ENCODE results near the gene COL26A1.
"Not testable (repeated sequence)": the region's sequence is repeated elsewhere in the genome, so short reads cannot be mapped to it uniquely, and the experiment has no call there.

COL26A1 gene

GRCh38 chr7:101433688-101434087 is 71.0 kb downstream of the COL26A1 start:
- TF ChIP-seq POLR2A (IDR thresholded peaks at IDR 0.05; ENCODE audit: low read length) (no peak), GATA1 (IDR thresholded peaks at IDR 0.05; ENCODE audit: low read depth, low read length) (no peak)
- no peak for DNase-seq

- not testable (repeated sequence) for DNase-seq
Observed at GRCh38 chr7:101434155-101434554, 71.5 kb downstream of the COL26A1 start.

- DNase-seq: no peak
- TF ChIP-seq GATA1 (IDR thresholded peaks at IDR 0.05; ENCODE audit: low read depth, low read length) (no peak), POLR2A (IDR thresholded peaks at IDR 0.05; ENCODE audit: low read length) (no peak)
Observed at GRCh38 chr7:101435461-101436220, 73.0 kb downstream of the COL26A1 start.

GRCh38 chr7:101436221-101436735 is 73.6 kb downstream of the COL26A1 start:
- DNase-seq: no peak
- TF ChIP-seq GATA1 (IDR thresholded peaks at IDR 0.05; ENCODE audit: low read depth, low read length): no peak
- no peak for TF ChIP-seq POLR2A (IDR thresholded peaks at IDR 0.05; ENCODE audit: low read length)

- no peak for TF ChIP-seq GATA1 (IDR thresholded peaks at IDR 0.05; ENCODE audit: low read depth, low read length)
- TF ChIP-seq POLR2A (IDR thresholded peaks at IDR 0.05; ENCODE audit: low read length): no peak
- peak in 1 of 2 experiments; percentile 13 for DNase-seq
Observed at GRCh38 chr7:101436857-101437576, 74.3 kb downstream of the COL26A1 start.

- no peak for TF ChIP-seq GATA1 (IDR thresholded peaks at IDR 0.05; ENCODE audit: low read depth, low read length)
- TF ChIP-seq POLR2A (IDR thresholded peaks at IDR 0.05; ENCODE audit: low read length): no peak
- no peak for DNase-seq
Observed at GRCh38 chr7:101441890-101442289, 79.2 kb downstream of the COL26A1 start.

- DNase-seq: no peak
- TF ChIP-seq POLR2A (IDR thresholded peaks at IDR 0.05; ENCODE audit: low read length) (no peak), GATA1 (IDR thresholded peaks at IDR 0.05; ENCODE audit: low read depth, low read length) (no peak)
Observed at GRCh38 chr7:101442426-101443070, 79.9 kb downstream of the COL26A1 start.

GRCh38 chr7:101450064-101450463 is 87.4 kb downstream of the COL26A1 start:
- TF ChIP-seq GATA1 (IDR thresholded peaks at IDR 0.05; ENCODE audit: low read depth, low read length) (no peak), POLR2A (IDR thresholded peaks at IDR 0.05; ENCODE audit: low read length) (no peak)
- no peak for DNase-seq

GRCh38 chr7:101453617-101454016 is 90.9 kb downstream of the COL26A1 start:
- no peak for DNase-seq

GRCh38 chr7:101457001-101457750 is 94.5 kb downstream of the COL26A1 start:
- DNase-seq: no peak
- TF ChIP-seq GATA1 (IDR thresholded peaks at IDR 0.05; ENCODE audit: low read depth, low read length) (no peak), POLR2A (IDR thresholded peaks at IDR 0.05; ENCODE audit: low read length) (no peak)

More at GRCh38 chr7:101453617-101454016, 90.9 kb downstream of the COL26A1 start:
- TF ChIP-seq GATA1 (IDR thresholded peaks at IDR 0.05; ENCODE audit: low read depth, low read length) (no peak), POLR2A (IDR thresholded peaks at IDR 0.05; ENCODE audit: low read length) (no peak)

GRCh38 chr7:101465131-101465530 is 102.5 kb downstream of the COL26A1 start:
- TF ChIP-seq POLR2A (IDR thresholded peaks at IDR 0.05; ENCODE audit: low read length) (no peak), GATA1 (IDR thresholded peaks at IDR 0.05; ENCODE audit: low read depth, low read length) (no peak)
- DNase-seq: no peak

GRCh38 chr7:101465576-101466196 is 103.0 kb downstream of the COL26A1 start:
- no peak for TF ChIP-seq GATA1 (IDR thresholded peaks at IDR 0.05; ENCODE audit: low read depth, low read length)
- no peak for TF ChIP-seq POLR2A (IDR thresholded peaks at IDR 0.05; ENCODE audit: low read length)
- no peak for DNase-seq

GRCh38 chr7:101466871-101467270 is 104.2 kb downstream of the COL26A1 start:
- no peak for DNase-seq
- no peak for TF ChIP-seq GATA1 (IDR thresholded peaks at IDR 0.05; ENCODE audit: low read depth, low read length)
- TF ChIP-seq POLR2A (IDR thresholded peaks at IDR 0.05; ENCODE audit: low read length): no peak
